ENCODE results near the gene NOL7.

NOL7 gene

DNA sequence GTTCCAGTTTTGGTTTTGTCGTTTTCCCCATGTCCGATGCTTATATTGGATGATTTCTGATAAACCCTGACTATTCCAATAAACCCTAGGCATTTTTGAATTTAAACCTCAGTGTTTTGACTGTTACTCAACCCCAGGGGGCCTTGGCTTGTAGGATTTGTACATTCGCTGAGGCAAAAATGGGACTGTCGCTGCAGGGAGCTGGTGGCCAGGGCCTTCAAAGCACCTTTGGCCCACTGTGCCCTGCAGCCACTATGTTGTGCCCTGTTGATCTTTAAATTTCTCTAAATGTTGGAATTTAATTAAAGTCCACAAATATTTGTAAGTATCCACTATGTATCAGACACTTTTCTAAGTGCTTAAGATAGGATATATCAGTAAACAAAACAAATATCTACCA is 9.5 kb upstream of the NOL7 start:
- no peak for DNase-seq
- no peak overlapping the region for H2BK12ac ChIP-seq (ENCODE audit: low read length)
- H3K79me2 ChIP-seq (ENCODE audit: control insufficient read depth, insufficient read depth, low read length, poor library complexity) = no peaks in the 10 kb centered on the region
- no peak overlapping the region for H3K27ac ChIP-seq (ENCODE audit: low read depth, low read length)
- no peak overlapping the region for H4K12ac ChIP-seq (ENCODE audit: low read depth, low read length)
- no peak overlapping the region for H3K9ac ChIP-seq (ENCODE audit: low read length)
- H3K14ac ChIP-seq (ENCODE audit: low read length) = no peak overlapping the region
- H4K91ac ChIP-seq (ENCODE audit: low read depth, low read length) = no peak overlapping the region
- H3K27me3 ChIP-seq (ENCODE audit: insufficient read depth, low read length) = no peaks in the 10 kb centered on the region
- no peaks in the 10 kb centered on the region for H3K4me1 ChIP-seq (ENCODE audit: control insufficient read depth in 1 of 2, insufficient read depth in 2 of 2, low read length in 2 of 2)
- no peak overlapping the region for H3K4ac ChIP-seq (ENCODE audit: low read depth, low read length)
- H3K4me3 ChIP-seq (ENCODE audit: low read depth, low read length) = no peak overlapping the region
- H3K79me1 ChIP-seq (ENCODE audit: low read length) = no peaks in the 10 kb centered on the region
- H2BK5ac ChIP-seq (ENCODE audit: low read depth, low read length, poor library complexity) = no peak overlapping the region
- no peak overlapping the region for H3K18ac ChIP-seq (ENCODE audit: low read length)
- no peaks in the 10 kb centered on the region for H3K9me3 ChIP-seq (ENCODE audit: insufficient read depth, low read depth, low read length)
- H2BK120ac ChIP-seq (ENCODE audit: insufficient read depth, low read length, poor library complexity) = no peak overlapping the region
- no peak overlapping the region for H3K23ac ChIP-seq (ENCODE audit: low read length)
- H3K4me2 ChIP-seq (ENCODE audit: low read length) = no peak overlapping the region
- H3K36me3 ChIP-seq (ENCODE audit: control insufficient read depth in 1 of 2, insufficient read depth in 2 of 2, low read length in 2 of 2) = peaks cover 0 to 3% of the 10 kb centered on the region in 2 experiments
- no peak overlapping the region for H4K8ac ChIP-seq (ENCODE audit: low read depth, low read length)
- no peak overlapping the region for H2AK5ac ChIP-seq (ENCODE audit: low read length)
- WGBS (ENCODE audit: extremely low coverage, insufficient coverage, insufficient read length) = no CpG with 5 or more reads among the region's 4 CpGs
- H2AFZ ChIP-seq (ENCODE audit: insufficient read depth, low read length, poor library complexity) = no peak overlapping the region

GRCh38 chr6:13611715-13612114 is 3.4 kb upstream of the NOL7 start:
- H3K27me3 ChIP-seq (ENCODE audit: insufficient read depth, low read length) = no peaks in the 10 kb centered on the region
- peaks cover 12% of the 10 kb centered on the region for H3K79me2 ChIP-seq (ENCODE audit: control insufficient read depth, insufficient read depth, low read length, poor library complexity)
- peaks cover 0 to 3% of the 10 kb centered on the region in 2 experiments for H3K4me1 ChIP-seq (ENCODE audit: control insufficient read depth in 1 of 2, insufficient read depth in 2 of 2, low read length in 2 of 2)
- H3K4ac ChIP-seq (ENCODE audit: low read depth, low read length) = no peak overlapping the region
- H3K4me2 ChIP-seq (ENCODE audit: low read length) = no peak overlapping the region
- WGBS (ENCODE audit: extremely low coverage, insufficient coverage, insufficient read length) = 100% methylated on average over 1 of the region's 4 CpGs
- no peak overlapping the region for H2BK120ac ChIP-seq (ENCODE audit: insufficient read depth, low read length, poor library complexity)
- peaks cover 9% of the 10 kb centered on the region for H3K79me1 ChIP-seq (ENCODE audit: low read length)
- H4K12ac ChIP-seq (ENCODE audit: low read depth, low read length) = no peak overlapping the region
- no peak overlapping the region for H3K18ac ChIP-seq (ENCODE audit: low read length)
- H3K9me3 ChIP-seq (ENCODE audit: insufficient read depth, low read depth, low read length) = no peaks in the 10 kb centered on the region
- H3K27ac ChIP-seq (ENCODE audit: low read depth, low read length) = no peak overlapping the region
- no peak overlapping the region for H3K14ac ChIP-seq (ENCODE audit: low read length)
- H3K36me3 ChIP-seq (ENCODE audit: control insufficient read depth in 1 of 2, insufficient read depth in 2 of 2, low read length in 2 of 2) = no peaks in the 10 kb centered on the region
- H2AK5ac ChIP-seq (ENCODE audit: low read length) = no peak overlapping the region
- H3K23ac ChIP-seq (ENCODE audit: low read length) = no peak overlapping the region
- no peak for DNase-seq
- no peak overlapping the region for H4K91ac ChIP-seq (ENCODE audit: low read depth, low read length)
- H4K8ac ChIP-seq (ENCODE audit: low read depth, low read length) = no peak overlapping the region
- no peak overlapping the region for H2AFZ ChIP-seq (ENCODE audit: insufficient read depth, low read length, poor library complexity)
- no peak overlapping the region for H3K9ac ChIP-seq (ENCODE audit: low read length)
- H3K4me3 ChIP-seq (ENCODE audit: low read depth, low read length) = no peak overlapping the region
- H2BK12ac ChIP-seq (ENCODE audit: low read length) = no peak overlapping the region
- H2BK5ac ChIP-seq (ENCODE audit: low read depth, low read length, poor library complexity) = no peak overlapping the region

DNA sequence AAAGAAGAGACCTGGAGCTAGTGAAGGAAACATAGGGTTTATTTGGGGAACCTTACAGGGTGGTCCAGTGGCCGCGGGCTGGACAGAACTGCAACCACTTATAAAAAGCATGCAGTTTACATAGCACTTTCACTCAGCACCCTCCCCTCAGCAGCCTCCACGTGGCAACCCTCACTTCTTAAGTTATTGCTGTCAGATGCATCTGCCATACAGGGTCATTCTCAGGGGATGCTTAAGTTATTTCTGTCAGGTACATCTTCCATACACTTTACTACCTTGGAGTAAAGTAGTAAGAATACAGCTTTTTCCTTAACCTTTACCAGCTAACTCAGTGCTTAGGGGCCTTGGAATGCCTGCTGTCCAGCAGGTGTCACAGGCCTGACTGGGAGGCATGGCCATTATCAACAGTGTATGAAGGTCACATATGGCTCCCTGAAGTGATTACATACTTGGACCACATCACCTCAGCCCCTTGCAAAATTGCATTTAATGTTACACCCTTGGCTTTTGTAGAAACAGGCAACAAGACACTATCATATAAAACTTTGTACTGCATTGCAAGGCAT is 2.0 kb upstream of the NOL7 start:
- no peaks in the 10 kb centered on the region for H3K9me3 ChIP-seq (ENCODE audit: insufficient read depth, low read depth, low read length)

GRCh38 chr6:13614126-13614925 is 809 bp upstream of the NOL7 start:
- peak overlapping the region; percentile 71 for H3K4me2 ChIP-seq (ENCODE audit: low read length)
- no peak overlapping the region for H3K23ac ChIP-seq (ENCODE audit: low read length)
- peak overlapping the region; percentile 78 for H3K9ac ChIP-seq (ENCODE audit: low read length)
- peak overlapping the region; percentile 23 for H3K4ac ChIP-seq (ENCODE audit: low read depth, low read length)
- H3K18ac ChIP-seq (ENCODE audit: low read length) = peak overlapping the region; percentile 80
- peak overlapping the region; percentile 26 for H3K27ac ChIP-seq (ENCODE audit: low read depth, low read length)
- H3K27me3 ChIP-seq (ENCODE audit: insufficient read depth, low read length) = no peaks in the 10 kb centered on the region
- peak overlapping the region; percentile 69 for H3K14ac ChIP-seq (ENCODE audit: low read length)
- peak overlapping the region; percentile 27 for H2BK5ac ChIP-seq (ENCODE audit: low read depth, low read length, poor library complexity)
- peak overlapping the region; percentile 27 for H2BK120ac ChIP-seq (ENCODE audit: insufficient read depth, low read length, poor library complexity)
- H3K4me3 ChIP-seq (ENCODE audit: low read depth, low read length) = peak overlapping the region; percentile 91
- no CpG with 5 or more reads among the region's 38 CpGs for WGBS (ENCODE audit: extremely low coverage, insufficient coverage, insufficient read length)
- H3K79me2 ChIP-seq (ENCODE audit: control insufficient read depth, insufficient read depth, low read length, poor library complexity) = peaks cover 13% of the 10 kb centered on the region
- peaks cover 4 to 14% of the 10 kb centered on the region in 2 experiments for H3K36me3 ChIP-seq (ENCODE audit: control insufficient read depth in 1 of 2, insufficient read depth in 2 of 2, low read length in 2 of 2)
- peak overlapping the region; percentile 89 for H2AFZ ChIP-seq (ENCODE audit: insufficient read depth, low read length, poor library complexity)
- H3K79me1 ChIP-seq (ENCODE audit: low read length) = peaks cover 9% of the 10 kb centered on the region
- H4K12ac ChIP-seq (ENCODE audit: low read depth, low read length) = peak overlapping the region; percentile 55
- peak; percentile 27 to 62 for DNase-seq
- H4K91ac ChIP-seq (ENCODE audit: low read depth, low read length) = peak overlapping the region; percentile 60
- no peaks in the 10 kb centered on the region for H3K9me3 ChIP-seq (ENCODE audit: insufficient read depth, low read depth, low read length)
- peaks cover 0 to 3% of the 10 kb centered on the region in 2 experiments for H3K4me1 ChIP-seq (ENCODE audit: control insufficient read depth in 1 of 2, insufficient read depth in 2 of 2, low read length in 2 of 2)
- H4K8ac ChIP-seq (ENCODE audit: low read depth, low read length) = peak overlapping the region; percentile 91
- H2BK12ac ChIP-seq (ENCODE audit: low read length) = no peak overlapping the region
- no peak overlapping the region for H2AK5ac ChIP-seq (ENCODE audit: low read length)

More for the DNA sequence above, 2.0 kb upstream of the NOL7 start:
- Histone ChIP-seq H3K4ac (ENCODE audit: low read depth, low read length) (no peak overlapping the region), H3K36me3 (ENCODE audit: control insufficient read depth in 1 of 2, insufficient read depth in 2 of 2, low read length in 2 of 2) (peaks cover 0 to 6% of the 10 kb centered on the region in 2 experiments), H4K8ac (ENCODE audit: low read depth, low read length) (no peak overlapping the region), H3K27me3 (ENCODE audit: insufficient read depth, low read length) (no peaks in the 10 kb centered on the region), H2BK12ac (ENCODE audit: low read length) (no peak overlapping the region), H3K4me1 (ENCODE audit: control insufficient read depth in 1 of 2, insufficient read depth in 2 of 2, low read length in 2 of 2) (peaks cover 0 to 3% of the 10 kb centered on the region in 2 experiments), H3K4me2 (ENCODE audit: low read length) (no peak overlapping the region), H3K79me2 (ENCODE audit: control insufficient read depth, insufficient read depth, low read length, poor library complexity) (peaks cover 13% of the 10 kb centered on the region), H3K14ac (ENCODE audit: low read length) (no peak overlapping the region), H4K91ac (ENCODE audit: low read depth, low read length) (no peak overlapping the region), H3K27ac (ENCODE audit: low read depth, low read length) (no peak overlapping the region), H2BK5ac (ENCODE audit: low read depth, low read length, poor library complexity) (no peak overlapping the region), H3K79me1 (ENCODE audit: low read length) (peaks cover 9% of the 10 kb centered on the region), H2AFZ (ENCODE audit: insufficient read depth, low read length, poor library complexity) (no peak overlapping the region), H2BK120ac (ENCODE audit: insufficient read depth, low read length, poor library complexity) (no peak overlapping the region), H2AK5ac (ENCODE audit: low read length) (no peak overlapping the region), H4K12ac (ENCODE audit: low read depth, low read length) (no peak overlapping the region), H3K9ac (ENCODE audit: low read length) (no peak overlapping the region), H3K4me3 (ENCODE audit: low read depth, low read length) (no peak overlapping the region), H3K18ac (ENCODE audit: low read length) (no peak overlapping the region), H3K23ac (ENCODE audit: low read length) (no peak overlapping the region)
- no CpG with 5 or more reads among the region's 3 CpGs for WGBS (ENCODE audit: extremely low coverage, insufficient coverage, insufficient read length)
- no peak for DNase-seq

All from trophoblast cell (in vitro differentiated cells and primary cell).